ENCODE results near the gene SH3BP4. TPM values are rescaled to one million over a fixed set of nuclear protein-coding genes. Genes with fewer than 3 reads are reported as not detected.

Gene SH3BP4
- total and polyA plus RNA-seq, 10 of the 15 experiments (the other 5 are each of a cell fraction or from before 2014, with no cell fraction given), result 0.03 to 0.36 TPM; not detected in 8

GRCh38 chr2:235080101-235080500, 128.3 kb downstream of the SH3BP4 start:
- CTCF ChIA-PET, result no interaction called here

More at GRCh38 chr2:235080101-235080500, 128.3 kb downstream of the SH3BP4 start:
- TF ChIP-seq E2F8 (IDR thresholded peaks at IDR 0.05; ENCODE audit: low read depth, partially characterized antibody) (no peak), PAX8 (IDR thresholded peaks at IDR 0.05) (no peak), E2F4 (IDR thresholded peaks at IDR 0.05; ENCODE audit: low read depth, low read length) (no peak), NRF1 (conservative IDR thresholded peaks at IDR 0.05; ENCODE audit: low read depth, low read length) (no peak), TAF1 (IDR thresholded peaks at IDR 0.05; ENCODE audit: borderline replicate concordance, low read depth, low read length) (no peak), TARDBP (IDR thresholded peaks at IDR 0.05; ENCODE audit: borderline replicate concordance) (no peak), SMAD1 (IDR thresholded peaks at IDR 0.05; ENCODE audit: low read depth, partially characterized antibody) (no peak)
- TF ChIP-seq, protein P1, sequence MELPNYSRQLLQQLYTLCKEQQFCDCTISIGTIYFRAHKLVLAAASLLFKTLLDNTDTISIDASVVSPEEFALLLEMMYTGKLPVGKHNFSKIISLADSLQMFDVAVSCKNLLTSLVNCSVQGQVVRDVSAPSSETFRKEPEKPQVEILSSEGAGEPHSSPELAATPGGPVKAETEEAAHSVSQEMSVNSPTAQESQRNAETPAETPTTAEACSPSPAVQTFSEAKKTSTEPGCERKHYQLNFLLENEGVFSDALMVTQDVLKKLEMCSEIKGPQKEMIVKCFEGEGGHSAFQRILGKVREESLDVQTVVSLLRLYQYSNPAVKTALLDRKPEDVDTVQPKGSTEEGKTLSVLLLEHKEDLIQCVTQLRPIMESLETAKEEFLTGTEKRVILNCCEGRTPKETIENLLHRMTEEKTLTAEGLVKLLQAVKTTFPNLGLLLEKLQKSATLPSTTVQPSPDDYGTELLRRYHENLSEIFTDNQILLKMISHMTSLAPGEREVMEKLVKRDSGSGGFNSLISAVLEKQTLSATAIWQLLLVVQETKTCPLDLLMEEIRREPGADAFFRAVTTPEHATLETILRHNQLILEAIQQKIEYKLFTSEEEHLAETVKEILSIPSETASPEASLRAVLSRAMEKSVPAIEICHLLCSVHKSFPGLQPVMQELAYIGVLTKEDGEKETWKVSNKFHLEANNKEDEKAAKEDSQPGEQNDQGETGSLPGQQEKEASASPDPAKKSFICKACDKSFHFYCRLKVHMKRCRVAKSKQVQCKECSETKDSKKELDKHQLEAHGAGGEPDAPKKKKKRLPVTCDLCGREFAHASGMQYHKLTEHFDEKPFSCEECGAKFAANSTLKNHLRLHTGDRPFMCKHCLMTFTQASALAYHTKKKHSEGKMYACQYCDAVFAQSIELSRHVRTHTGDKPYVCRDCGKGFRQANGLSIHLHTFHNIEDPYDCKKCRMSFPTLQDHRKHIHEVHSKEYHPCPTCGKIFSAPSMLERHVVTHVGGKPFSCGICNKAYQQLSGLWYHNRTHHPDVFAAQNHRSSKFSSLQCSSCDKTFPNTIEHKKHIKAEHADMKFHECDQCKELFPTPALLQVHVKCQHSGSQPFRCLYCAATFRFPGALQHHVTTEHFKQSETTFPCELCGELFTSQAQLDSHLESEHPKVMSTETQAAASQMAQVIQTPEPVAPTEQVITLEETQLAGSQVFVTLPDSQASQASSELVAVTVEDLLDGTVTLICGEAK (IDR thresholded peaks at IDR 0.05; ENCODE audit: borderline replicate concordance), result no peak
- FAIRE-seq (no peak), ATAC-seq (no peak), DNase-seq (ENCODE audit: low read depth, low spot score) (no peak)
- no TSS peak for BruUV-seq (replicated peaks)
- Histone ChIP-seq H3K79me2 (ENCODE audit: control insufficient read depth, insufficient read depth, low read length) (no peaks in the 10 kb centered on the region), H3K4me3 (no peak overlapping the region), H4K20me1 (ENCODE audit: control insufficient read depth, insufficient read depth) (no peaks in the 10 kb centered on the region), H3K4me1 (ENCODE audit: control insufficient read depth, insufficient read depth, low read length) (no peaks in the 10 kb centered on the region), H3K9ac (ENCODE audit: control insufficient read depth, insufficient read depth, low read length) (no peak overlapping the region), H3K9me3 (replicated peaks; ENCODE audit: control insufficient read depth, insufficient read depth, low read length) (no peaks in the 10 kb centered on the region; the same call in 2 of the 3 replicates), H3K36me3 (ENCODE audit: control insufficient read depth in 2 of 2, insufficient read depth in 2 of 2, low read length in 1 of 2) (no peaks in the 10 kb centered on the region), H2AFZ (ENCODE audit: control insufficient read depth, low read depth, low read length) (no peak overlapping the region), H3K4me2 (ENCODE audit: control insufficient read depth, insufficient read depth) (no peak overlapping the region), H3K27me3 (replicated peaks in 1 of 2; ENCODE audit: control insufficient read depth in 2 of 2, insufficient read depth in 2 of 2, low read length in 1 of 2) (no peaks in the 10 kb centered on the region), H3K27ac (ENCODE audit: control insufficient read depth, insufficient read depth) (no peak overlapping the region)
- in situ Hi-C loops (cut with MboI) (no loop called here), intact Hi-C loops (cut with micrococcal nuclease; ENCODE audit: unreplicated experiment) (no loop called here)
- SMC1A ChIA-PET (ENCODE audit: uncharacterized antibody, unreplicated experiment), result no interaction called here
- POLR2A ChIA-PET, result no interaction called here
- RAD21 ChIA-PET (ENCODE audit: unreplicated experiment), result no interaction called here
- WGBS (ENCODE audit: insufficient coverage, insufficient replicate concordance, low lambda C conversion rate, missing lambda C conversion rate), result 0% methylated on average over 2 of the region's 2 CpGs

Measured in GM12878 (cell line).